NCI-H2107 treated with DMSO at 0.1 percent for 48 hours (cell line): Measurements from ENCODE around the gene NQO1.
"Not testable (repeated sequence)": the region's sequence is repeated elsewhere in the genome, so short reads cannot be mapped to it uniquely, and the experiment has no call there.

Experiments
- DNase-seq: peaks from one replicate; lab custom pipeline; 2025; ENCODE audit not compliant: unreplicated experiment; lab: John Stamatoyannopoulos, UW

NQO1 gene

GRCh38 chr16:69726313-69727060, at the start of gene NQO1:
Gene NQO1 (minus strand): TSS chr16:69726560. CDS start chr16:69726439, 121 bp downstream.
- DNase-seq, result peak; percentile 89

GRCh38 chr16:69775563-69775962, 49.2 kb upstream of the NQO1 start:
- DNase-seq, result no peak

GRCh38 chr16:69773260-69773947, 47.0 kb upstream of the NQO1 start:
- no peak for DNase-seq

- DNase-seq, result no peak
Measured at GRCh38 chr16:69771651-69771967, 45.2 kb upstream of the NQO1 start.

GRCh38 chr16:69769404-69769803, 43.0 kb upstream of the NQO1 start:
- DNase-seq, result no peak

GRCh38 chr16:69768666-69769065, 42.3 kb upstream of the NQO1 start:
- no peak for DNase-seq

GRCh38 chr16:69767459-69768229, 41.3 kb upstream of the NQO1 start:
- DNase-seq, result no peak

- DNase-seq, result no peak
Measured at GRCh38 chr16:69763599-69763942, 37.2 kb upstream of the NQO1 start.

GRCh38 chr16:69762814-69763598, 36.6 kb upstream of the NQO1 start:
- DNase-seq, result no peak

GRCh38 chr16:69761983-69762813, 35.8 kb upstream of the NQO1 start, which contains the start of gene WWP2:
Gene WWP2 (plus strand): TSS chr16:69762332. CDS start chr16:69787011, 24,679 bp downstream.
- DNase-seq, result peak; percentile 55

- not testable (repeated sequence) for DNase-seq
Measured at GRCh38 chr16:69757375-69757774, 31.0 kb upstream of the NQO1 start.

- DNase-seq, result no peak
Measured at GRCh38 chr16:69756705-69757104, 30.3 kb upstream of the NQO1 start.

GRCh38 chr16:69754469-69755310, 28.3 kb upstream of the NQO1 start, which contains the start of gene NOB1:
Gene NOB1 (minus strand): TSS chr16:69754926. CDS start chr16:69754910, 16 bp downstream.
- peak; percentile 85 for DNase-seq

- no peak for DNase-seq
Measured at GRCh38 chr16:69754143-69754468, 27.7 kb upstream of the NQO1 start.

- no peak for DNase-seq
Measured at GRCh38 chr16:69748694-69749345, 22.5 kb upstream of the NQO1 start.

- DNase-seq, result no peak
Measured at GRCh38 chr16:69747115-69747514, 20.8 kb upstream of the NQO1 start.

GRCh38 chr16:69745959-69746358, 19.6 kb upstream of the NQO1 start:
- no peak for DNase-seq

- DNase-seq, result no peak
Measured at GRCh38 chr16:69745232-69745612, 18.9 kb upstream of the NQO1 start.
